Coronary artery (tissue), 2 donors: ENCODE measurements around the gene HIPK4.

ENCODE experiments used
- DNase-seq: peaks from one replicate; pipeline ENCODE4 v3.0.0-alpha.2; 2017; ENCODE audit warnings: low spot score
- H3K27ac ChIP-seq, 2 donors: fragments of 200-600 bp; sonication (generic); one replicate each; pipeline ENCODE4 v1.5.1; 2016 to 2019
- H3K4me3 ChIP-seq: fragments of 200-600 bp; sonication (generic); 2 replicates; pipeline ENCODE4 v1.5.1; 2016; ENCODE audit warnings: mild to moderate bottlenecking, moderate library complexity
- TF ChIP-seq, protein P1 (sequence below): fragments of 200-600 bp; sonication (generic); IDR thresholded peaks from one replicate; pipeline ENCODE4 v1.5.1; 2019; ENCODE audit warnings: antibody characterized with exemption

HIPK4 gene

DNA sequence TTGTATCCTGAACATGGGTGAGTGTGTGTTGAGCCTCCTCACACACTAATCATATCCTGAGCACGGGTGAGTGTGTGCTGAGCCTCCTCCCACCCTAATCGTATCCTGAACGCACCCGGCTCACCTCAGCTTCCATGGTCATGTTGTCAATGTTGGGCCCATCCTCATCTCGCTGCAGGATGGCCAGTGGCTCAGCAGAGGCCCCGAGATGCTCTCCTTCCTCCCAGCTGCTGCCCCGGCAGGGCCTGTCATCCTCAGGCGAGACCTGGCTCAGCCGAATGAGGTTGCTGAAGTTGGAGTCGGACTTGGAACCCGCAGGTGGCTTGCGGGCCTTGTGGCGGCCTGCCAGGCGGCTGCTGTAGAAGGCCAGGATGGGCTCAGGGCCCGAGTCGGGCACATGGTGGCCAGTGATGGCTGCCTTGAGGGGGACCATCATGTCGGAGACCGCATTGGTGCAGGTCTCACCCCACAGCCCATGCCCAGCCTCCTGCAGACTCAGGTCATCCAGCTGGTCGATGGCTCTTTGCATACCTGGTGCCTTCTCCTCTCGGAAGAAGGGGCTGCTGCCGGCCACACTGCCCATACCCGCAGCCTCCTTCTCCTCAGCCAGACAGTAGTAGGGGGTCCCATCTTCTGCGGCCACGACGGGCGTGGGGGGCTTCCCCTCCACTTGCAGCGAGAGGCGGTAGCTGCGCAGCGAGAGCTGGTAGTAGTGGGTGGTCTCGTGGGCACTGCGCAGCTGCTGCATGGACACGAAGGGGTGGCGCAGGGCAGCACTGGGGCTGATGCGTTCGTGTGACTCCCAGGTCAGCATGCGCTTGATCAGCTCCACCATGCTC, 9.6 kb downstream of the HIPK4 start:
- no peak overlapping the region for H3K4me3 ChIP-seq
- DNase-seq, result no peak
- no peak overlapping the region for H3K27ac ChIP-seq
- TF ChIP-seq, protein P1, sequence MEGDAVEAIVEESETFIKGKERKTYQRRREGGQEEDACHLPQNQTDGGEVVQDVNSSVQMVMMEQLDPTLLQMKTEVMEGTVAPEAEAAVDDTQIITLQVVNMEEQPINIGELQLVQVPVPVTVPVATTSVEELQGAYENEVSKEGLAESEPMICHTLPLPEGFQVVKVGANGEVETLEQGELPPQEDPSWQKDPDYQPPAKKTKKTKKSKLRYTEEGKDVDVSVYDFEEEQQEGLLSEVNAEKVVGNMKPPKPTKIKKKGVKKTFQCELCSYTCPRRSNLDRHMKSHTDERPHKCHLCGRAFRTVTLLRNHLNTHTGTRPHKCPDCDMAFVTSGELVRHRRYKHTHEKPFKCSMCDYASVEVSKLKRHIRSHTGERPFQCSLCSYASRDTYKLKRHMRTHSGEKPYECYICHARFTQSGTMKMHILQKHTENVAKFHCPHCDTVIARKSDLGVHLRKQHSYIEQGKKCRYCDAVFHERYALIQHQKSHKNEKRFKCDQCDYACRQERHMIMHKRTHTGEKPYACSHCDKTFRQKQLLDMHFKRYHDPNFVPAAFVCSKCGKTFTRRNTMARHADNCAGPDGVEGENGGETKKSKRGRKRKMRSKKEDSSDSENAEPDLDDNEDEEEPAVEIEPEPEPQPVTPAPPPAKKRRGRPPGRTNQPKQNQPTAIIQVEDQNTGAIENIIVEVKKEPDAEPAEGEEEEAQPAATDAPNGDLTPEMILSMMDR, result no peak

DNA sequence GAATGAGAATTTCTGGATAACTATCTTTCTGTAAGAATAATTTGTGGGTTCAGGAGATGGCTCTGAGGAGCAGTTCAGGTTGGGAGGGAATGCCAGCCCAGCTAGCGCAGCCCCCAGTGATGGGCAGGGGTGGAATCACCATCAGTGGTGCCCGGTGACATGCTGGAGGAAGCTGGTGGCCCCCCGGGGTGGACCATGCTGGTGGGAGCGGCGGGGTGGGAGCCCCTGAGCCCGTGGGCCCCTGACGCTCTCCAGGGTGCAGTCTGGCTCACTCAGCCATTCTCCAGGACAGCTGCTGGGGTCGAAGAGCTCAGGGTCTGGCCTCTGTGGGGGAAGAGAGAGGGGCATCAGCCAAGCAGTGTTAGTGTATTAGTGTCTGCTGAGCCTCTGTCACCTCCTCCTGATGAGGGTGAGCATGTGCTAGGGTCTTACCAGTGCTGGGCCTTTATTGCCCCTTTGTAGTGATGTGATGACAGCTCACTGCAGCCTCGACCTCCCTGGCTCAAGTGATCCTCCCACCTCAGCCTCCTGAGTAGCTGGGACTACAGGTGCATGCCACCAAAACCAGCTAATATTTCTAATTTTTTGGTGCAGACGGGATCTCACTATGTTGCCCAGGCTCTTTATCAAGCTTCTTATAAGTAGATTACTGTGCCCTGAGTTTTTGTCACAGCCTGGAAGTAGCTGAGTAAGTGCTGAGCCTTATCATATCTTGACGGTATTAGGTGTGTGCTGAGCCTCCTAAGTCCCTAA, 10.4 kb downstream of the HIPK4 start:
- H3K4me3 ChIP-seq, result no peak overlapping the region
- TF ChIP-seq, protein P1, result no peak
- DNase-seq, result no peak
- H3K27ac ChIP-seq, result no peak overlapping the region

DNA sequence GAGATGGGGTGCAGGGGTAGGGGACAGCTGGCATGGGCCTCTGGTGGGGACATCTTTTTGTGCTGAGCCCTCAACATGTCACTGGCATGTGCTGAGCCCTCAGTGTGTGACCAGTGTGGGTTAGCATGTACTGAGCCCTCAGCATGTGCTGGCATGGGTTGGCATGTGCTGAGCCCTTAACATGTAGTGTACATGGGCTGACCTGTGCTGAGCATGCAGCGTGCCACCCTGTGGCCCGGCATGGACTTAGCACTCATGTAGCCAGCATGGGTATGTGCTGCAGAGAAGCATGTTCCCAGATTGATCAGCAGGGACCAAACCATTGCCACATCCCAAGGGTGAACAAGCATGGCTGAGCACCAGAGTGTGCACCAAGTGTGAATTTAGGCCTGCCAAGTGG, 11.5 kb downstream of the HIPK4 start:
- DNase-seq, result no peak
- no peak overlapping the region for H3K27ac ChIP-seq
- TF ChIP-seq, protein P1, result no peak
- H3K4me3 ChIP-seq, result no peak overlapping the region

DNA sequence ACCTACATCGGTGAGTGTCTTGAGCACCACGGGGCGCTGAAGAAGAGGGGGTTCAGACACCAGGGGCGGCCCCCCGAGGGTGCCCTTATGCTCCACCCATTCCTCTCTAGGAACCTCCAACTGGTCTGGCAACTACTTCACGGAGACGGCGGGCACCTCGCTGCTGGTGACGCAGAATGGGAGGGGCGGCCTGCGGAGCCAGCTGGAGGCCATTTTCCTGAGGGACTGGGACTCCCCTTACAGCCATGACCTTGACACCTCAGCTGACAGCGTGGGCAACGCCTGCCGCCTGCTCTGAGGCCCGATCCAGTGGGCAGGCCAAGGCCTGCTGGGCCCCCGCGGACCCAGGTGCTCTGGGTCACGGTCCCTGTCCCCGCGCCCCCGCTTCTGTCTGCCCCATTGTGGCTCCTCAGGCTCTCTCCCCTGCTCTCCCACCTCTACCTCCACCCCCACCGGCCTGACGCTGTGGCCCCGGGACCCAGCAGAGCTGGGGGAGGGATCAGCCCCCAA, 12.1 kb downstream of the HIPK4 start:
- no peak for DNase-seq
- TF ChIP-seq, protein P1, result no peak
- Histone ChIP-seq H3K4me3 (no peak overlapping the region), H3K27ac (no peak overlapping the region)

DNA sequence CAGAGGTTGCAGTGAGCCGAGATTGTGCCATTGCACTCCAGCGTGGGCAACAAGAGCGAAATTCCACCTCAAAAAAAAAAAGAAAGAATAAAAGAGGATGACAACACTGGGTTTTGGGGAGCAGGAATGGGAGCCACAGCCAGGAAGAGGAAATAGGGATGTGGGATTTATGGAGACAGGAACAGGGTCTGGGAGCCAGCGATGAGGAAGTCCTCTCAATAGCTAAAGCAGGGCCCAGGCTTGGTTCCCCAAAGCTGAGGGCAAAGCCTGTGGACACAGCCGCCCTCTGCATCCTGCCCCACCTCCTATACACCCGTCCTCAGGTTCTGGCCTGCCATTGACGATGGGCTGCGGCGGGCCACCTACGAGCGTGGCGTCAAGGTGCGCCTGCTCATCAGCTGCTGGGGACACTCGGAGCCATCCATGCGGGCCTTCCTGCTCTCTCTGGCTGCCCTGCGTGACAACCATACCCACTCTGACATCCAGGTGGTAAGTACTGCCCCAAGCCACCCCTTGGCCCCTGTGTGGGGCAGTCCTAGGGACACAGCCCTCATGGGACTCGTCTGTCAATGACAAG, 13.6 kb downstream of the HIPK4 start:
- H3K27ac ChIP-seq, result no peak overlapping the region
- TF ChIP-seq, protein P1, result no peak
- no peak overlapping the region for H3K4me3 ChIP-seq
- DNase-seq, result no peak

DNA sequence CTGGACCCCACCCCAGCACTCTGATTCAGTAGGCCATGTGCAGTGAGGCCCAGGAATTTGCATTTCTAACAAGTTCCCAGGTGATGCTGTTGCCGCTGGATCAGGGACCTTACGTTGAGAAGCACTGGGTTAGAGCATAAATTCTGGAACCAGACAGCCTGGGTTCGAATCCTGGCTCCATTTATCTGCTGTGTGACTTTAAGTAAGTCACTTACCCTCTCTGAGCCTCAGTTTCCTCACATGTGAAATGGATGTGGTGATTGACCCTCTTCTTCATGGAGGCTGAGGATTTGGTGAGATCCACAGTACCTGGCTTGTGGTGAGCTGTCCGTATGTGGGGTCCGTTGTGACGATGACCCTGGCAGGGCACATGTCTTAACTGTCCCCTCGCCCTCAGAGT, 15.9 kb downstream of the HIPK4 start:
- TF ChIP-seq, protein P1, result no peak
- Histone ChIP-seq H3K27ac (no peak overlapping the region), H3K4me3 (no peak overlapping the region)
- DNase-seq, result no peak
